NT2/D1 (cell line): ENCODE measurements around the gene PRKD3.

ENCODE experiments used
- SUZ12 ChIP-seq: IDR thresholded peaks from 2 replicates; pipeline ENCODE4 v1.6.1; 2011; ENCODE audit not compliant: insufficient read length, insufficient read depth; ENCODE audit errors: extremely low read depth
- YY1 ChIP-seq: IDR thresholded peaks from 2 replicates; pipeline ENCODE4 v1.6.1; 2011; ENCODE audit not compliant: insufficient read length, insufficient read depth

DNA sequence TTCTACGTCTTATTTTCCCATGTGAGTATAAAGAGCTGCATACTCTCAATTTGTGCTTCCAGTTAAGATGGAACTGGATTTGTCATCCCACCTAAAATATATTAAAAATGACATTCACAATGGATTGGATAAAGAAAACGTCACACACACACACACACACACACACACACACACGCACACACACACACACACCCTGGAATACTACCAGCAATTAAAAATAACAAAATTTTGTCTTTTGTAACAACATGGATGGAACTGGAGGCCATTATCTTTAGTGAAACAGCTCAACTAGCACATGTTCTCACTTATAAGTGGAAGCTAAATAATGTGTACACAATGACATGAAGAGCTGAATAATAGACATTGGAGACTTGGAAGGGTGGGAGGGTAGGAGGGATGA lies 16.0 kb upstream of the PRKD3 start:
- TF ChIP-seq SUZ12 = no peak
- no peak for TF ChIP-seq YY1
